AML-193 (cell line): ENCODE data around the gene ZNF738.
"Not testable (repeated sequence)": the region's sequence is repeated elsewhere in the genome, so short reads cannot be mapped to it uniquely, and the experiment has no call there.

Experiments
- DNase-seq, 2 experiments: peaks; one replicate each; lab custom pipeline; 2025; lab: John Stamatoyannopoulos, UW

The ZNF738 gene

GRCh38 chr19:21358768-21359451 lies at the start of gene ZNF738:
Gene ZNF738 (plus strand): TSS chr19:21359000. CDS start chr19:21359141, 141 bp downstream.
- peak; percentile 95 for DNase-seq

- DNase-seq: not testable (repeated sequence)
These were observed 46.0 kb upstream of the ZNF738 start for GRCh38 chr19:21312807-21313206.

GRCh38 chr19:21314676-21315075 lies 44.1 kb upstream of the ZNF738 start:
- DNase-seq: no peak

- DNase-seq: no peak
These were observed 41.0 kb upstream of the ZNF738 start for GRCh38 chr19:21317821-21318220.

GRCh38 chr19:21321134-21321533 lies 37.7 kb upstream of the ZNF738 start:
- DNase-seq: no peak

- DNase-seq: no peak
These were observed 36.8 kb upstream of the ZNF738 start for GRCh38 chr19:21321996-21322395.

- DNase-seq: no peak
These were observed 36.3 kb upstream of the ZNF738 start for GRCh38 chr19:21322528-21322927.

- no peak for DNase-seq
These were observed 35.8 kb upstream of the ZNF738 start for GRCh38 chr19:21323000-21323399.

- no peak for DNase-seq
These were observed 32.6 kb upstream of the ZNF738 start for GRCh38 chr19:21326169-21326568.

- peak in 1 of 2 experiments; percentile 10 for DNase-seq
These were observed 30.4 kb upstream of the ZNF738 start for GRCh38 chr19:21328406-21328805.

GRCh38 chr19:21328885-21329605 lies 29.8 kb upstream of the ZNF738 start, which contains the start of gene ZNF708:
Gene ZNF708 (minus strand): TSS chr19:21329410. CDS start chr19:21329212, 198 bp downstream.
- peak; percentile 89 to 90 for DNase-seq

- no peak for DNase-seq
These were observed 23.1 kb upstream of the ZNF738 start for GRCh38 chr19:21335721-21336120.

- DNase-seq: not testable (repeated sequence)
These were observed 14.0 kb upstream of the ZNF738 start for GRCh38 chr19:21344841-21345240.

GRCh38 chr19:21352830-21353229 lies 6.0 kb upstream of the ZNF738 start:
- DNase-seq: no peak

- DNase-seq: no peak
These were observed 3.5 kb downstream of the ZNF738 start for GRCh38 chr19:21362291-21362690.

- no peak for DNase-seq
These were observed 25.3 kb downstream of the ZNF738 start for GRCh38 chr19:21383980-21384582.

- DNase-seq: no peak
These were observed 37.3 kb downstream of the ZNF738 start for GRCh38 chr19:21396121-21396520.

GRCh38 chr19:21396893-21397572 lies 38.2 kb downstream of the ZNF738 start, which contains the start of gene ZNF493:
Gene ZNF493 (plus strand): TSS chr19:21397133. CDS start chr19:21397238, 105 bp downstream.
- DNase-seq: peak; percentile 95 to 97

GRCh38 chr19:21398851-21399250 lies 40.1 kb downstream of the ZNF738 start:
- no peak for DNase-seq

- DNase-seq: no peak
These were observed 43.6 kb downstream of the ZNF738 start for GRCh38 chr19:21402303-21402985.

- no peak for DNase-seq
These were observed 51.4 kb downstream of the ZNF738 start for GRCh38 chr19:21410166-21410565.

- DNase-seq: no peak
These were observed 63.4 kb downstream of the ZNF738 start for GRCh38 chr19:21422244-21422643.
